Measurements from ENCODE around the gene PRKN. TPM values are rescaled to one million over a fixed set of nuclear protein-coding genes. Genes with fewer than 3 reads are reported as not detected.

Gene PRKN
- total RNA-seq, 1 experiment from 2014 or later: 2.0 TPM

- WGBS (ENCODE audit: extremely low coverage, insufficient read length, low lambda C conversion rate): no CpG with 5 or more reads among the region's 9 CpGs
- no peak overlapping the region for H2BK120ac ChIP-seq (ENCODE audit: low read depth, low read length, poor library complexity, severe bottlenecking)
Observed at GRCh38 chr6:162491637-162492036, 235.9 kb downstream of the PRKN start.

More at GRCh38 chr6:162491637-162492036, 235.9 kb downstream of the PRKN start:
- Histone ChIP-seq H2BK5ac (ENCODE audit: insufficient read length, low read length) (no peak overlapping the region), H3T11ph (ENCODE audit: low read length) (no peak overlapping the region), H4K5ac (ENCODE audit: insufficient read length, low read depth, low read length) (no peak overlapping the region), H2BK15ac (ENCODE audit: low read depth, low read length) (no peak overlapping the region), H3K27ac (ENCODE audit: insufficient read length, low read depth, low read length) (no peak overlapping the region), H3K79me1 (ENCODE audit: insufficient read depth, low read depth, low read length, poor library complexity, severe bottlenecking) (no peaks in the 10 kb centered on the region), H4K8ac (replicated peaks; ENCODE audit: insufficient read length, low read depth, low read length) (no peak overlapping the region), H3K27me3 (ENCODE audit: insufficient read depth, low read length) (no peaks in the 10 kb centered on the region), H3K4me2 (ENCODE audit: insufficient read depth, insufficient read length, low read length) (no peak overlapping the region), H2BK12ac (ENCODE audit: insufficient read length, low read depth, low read length) (no peak overlapping the region), H4K91ac (ENCODE audit: insufficient read length, low read depth, low read length) (no peak overlapping the region), H2AFZ (ENCODE audit: low read length) (no peak overlapping the region), H3K18ac (ENCODE audit: insufficient read length, low read depth, low read length) (no peak overlapping the region), H3K56ac (ENCODE audit: insufficient read length, low read depth, low read length) (no peak overlapping the region), H2AK5ac (ENCODE audit: insufficient read length, low read length) (no peak overlapping the region), H3K79me2 (ENCODE audit: insufficient read depth, low read length) (no peaks in the 10 kb centered on the region), H2BK20ac (ENCODE audit: low read depth, low read length, poor library complexity, severe bottlenecking) (no peak overlapping the region), H3K23ac (ENCODE audit: insufficient read length, low read depth, low read length) (no peak overlapping the region), H3K9ac (ENCODE audit: extremely low read depth, insufficient read length, low read length) (no peak overlapping the region), H4K20me1 (ENCODE audit: control insufficient read depth, insufficient read depth, insufficient read length) (no peaks in the 10 kb centered on the region), H3K4me1 (ENCODE audit: insufficient read depth, low read length) (no peaks in the 10 kb centered on the region), H3K9me3 (ENCODE audit: control insufficient read depth, low read depth, low read length) (no peaks in the 10 kb centered on the region), H3K4ac (ENCODE audit: low read depth, low read length) (no peak overlapping the region), H3K14ac (ENCODE audit: insufficient read depth, low read length) (no peak overlapping the region; the same call in 1 of the 2 replicates), H3K23me2 (ENCODE audit: insufficient read length, low read depth, low read length, poor library complexity, severe bottlenecking) (no peaks in the 10 kb centered on the region)
- Mint-ChIP-seq H3K4me1 (peaks cover 10 to 15% of the 10 kb centered on the region in 2 experiments), H3K9me3 (peaks cover 0 to 3% of the 10 kb centered on the region in 2 experiments; a peak in 1 of 5 replicates), H3K27me3 (ENCODE audit: low read depth) (no peaks in the 10 kb centered on the region), H3K36me3 (ENCODE audit: insufficient read depth in 1 of 3, low read depth in 3 of 3) (no peaks in the 10 kb centered on the region), H3K4me3 (no peak overlapping the region), H3K27ac (peak overlapping the region in 1 of 3 experiments; percentile 35; a peak in 1 of 7 replicates)
- TF ChIP-seq CTCF (conservative IDR thresholded peaks at IDR 0.05): no peak
- no peak for DNase-seq
